Skin of body (tissue), 1 donor: Measurements from ENCODE around the gene TMEM131L. TPM values are rescaled to one million over a fixed set of nuclear protein-coding genes. Genes with fewer than 3 reads are reported as not detected.

Experiments
- total RNA-seq: library from RNA; depleted of rRNA; stranded (reverse); fragments of >200 nt; gene quantifications from one replicate; pipeline ENCODE4 v1.2.3, GENCODE V29; 2014

Gene TMEM131L
- total RNA-seq, 1 donor from 2014 or later: 32.2 TPM

Other genes starting within 250 kb of the TMEM131L start
- gene MND1, start 121.7 kb upstream of the TMEM131L start, total RNA-seq: 5.7 TPM
- 10.2 TPM for gene TLR2, start 217.9 kb downstream of the TMEM131L start, total RNA-seq